GM21360 (cell line): Measurements from ENCODE around the gene EXO1.

Source experiments
- ATAC-seq: cut with Tn5 transposase; IDR thresholded peaks from one replicate; pipeline ENCODE4 v1.9.1; 2021; ENCODE audit warnings: mild to moderate bottlenecking, moderate library complexity; ENCODE audit not compliant: unreplicated experiment

Gene EXO1

GRCh38 chr1:241881440-241881839 lies 33.4 kb downstream of the EXO1 start:
- ATAC-seq, result no peak

DNA sequence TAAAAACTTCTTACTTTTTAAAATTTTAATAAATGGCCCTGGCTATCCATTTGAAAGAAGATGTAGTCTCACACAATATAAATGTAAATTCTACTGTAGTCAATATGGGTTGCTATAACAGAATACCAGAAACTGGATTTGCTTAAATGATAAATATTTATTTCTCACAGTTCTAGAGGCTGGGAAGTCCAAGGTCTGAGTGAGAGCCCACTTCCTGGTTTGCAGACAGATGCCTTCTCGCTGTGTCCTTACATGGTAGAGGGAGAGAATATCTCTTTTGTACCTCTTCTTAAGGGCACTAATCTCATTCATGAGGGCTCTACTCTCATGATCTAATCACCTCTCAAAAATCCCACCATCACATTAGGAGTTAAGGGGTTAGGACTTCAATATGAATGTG lies 35.2 kb downstream of the EXO1 start:
- ATAC-seq, result no peak

GRCh38 chr1:241888232-241888631 lies 40.2 kb downstream of the EXO1 start:
- ATAC-seq, result no peak

DNA sequence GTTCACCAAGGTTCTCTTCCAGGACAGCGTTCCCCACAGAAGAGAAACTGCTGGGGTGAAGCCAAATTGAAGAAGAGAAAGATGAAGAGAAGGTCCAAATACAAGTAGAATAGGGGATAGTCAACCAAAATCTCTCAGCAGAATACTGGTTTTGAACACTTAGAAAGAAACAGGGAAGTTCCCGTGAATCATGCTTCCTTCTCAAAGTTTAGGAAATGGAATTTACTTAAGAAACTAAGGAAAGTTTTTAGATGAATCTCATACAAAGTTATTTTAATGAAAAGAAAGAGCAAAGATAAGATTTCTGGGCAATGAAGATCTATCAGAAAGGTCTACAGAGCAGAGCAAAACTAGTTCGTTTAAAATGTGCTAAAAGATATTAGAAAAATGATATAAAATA lies 43.3 kb downstream of the EXO1 start:
- ATAC-seq, result no peak

GRCh38 chr1:241894016-241894415 lies 46.0 kb downstream of the EXO1 start:
- ATAC-seq, result no peak

DNA sequence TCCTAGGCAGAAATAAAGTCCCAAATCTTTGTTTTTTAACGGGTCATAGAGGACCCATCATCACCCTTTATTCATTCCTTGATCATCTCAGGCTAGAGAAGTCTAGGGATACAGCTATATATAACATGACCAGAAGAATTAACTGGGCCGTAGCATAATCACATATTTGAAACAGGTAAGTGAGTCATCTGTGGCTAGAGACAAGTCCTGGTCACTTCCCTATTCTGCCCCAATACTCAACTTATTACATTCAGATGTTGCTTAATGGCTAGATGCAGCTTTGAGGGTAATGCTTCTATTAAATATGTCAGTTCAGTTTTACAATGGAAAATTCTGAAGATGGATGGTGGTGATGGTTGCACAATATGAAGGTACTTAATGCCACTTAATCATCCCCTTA lies 47.0 kb downstream of the EXO1 start:
- ATAC-seq, result peak; percentile 48

- ATAC-seq, result no peak
Measured at GRCh38 chr1:241896670-241896962, 48.6 kb downstream of the EXO1 start.

DNA sequence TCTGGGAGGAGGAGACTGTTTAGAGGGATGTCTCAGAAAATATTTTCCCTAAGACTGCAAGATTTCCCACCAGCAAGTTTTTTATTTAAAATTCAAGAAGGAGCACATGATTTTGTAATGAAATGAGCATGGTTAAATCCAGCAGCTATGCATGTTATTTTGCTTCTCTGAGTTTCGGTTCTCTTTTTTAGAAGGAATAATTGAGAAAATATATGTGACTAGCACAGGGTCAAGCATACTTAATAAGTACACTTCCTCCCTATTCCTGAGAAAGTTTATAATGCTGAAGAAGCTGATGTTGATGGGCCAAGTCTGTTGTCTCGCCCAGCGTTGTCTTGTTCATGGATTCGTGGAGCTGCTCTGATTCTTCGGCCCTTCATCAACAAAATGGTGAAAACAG lies 51.2 kb downstream of the EXO1 start:
- ATAC-seq, result no peak

- ATAC-seq, result no peak
Measured at GRCh38 chr1:241900381-241900780, 52.4 kb downstream of the EXO1 start.

GRCh38 chr1:241902391-241903065 lies 54.5 kb downstream of the EXO1 start:
- no peak for ATAC-seq

GRCh38 chr1:241916196-241916595 lies 68.2 kb downstream of the EXO1 start:
- no peak for ATAC-seq

GRCh38 chr1:241917487-241917886 lies 69.5 kb downstream of the EXO1 start:
- ATAC-seq, result no peak

GRCh38 chr1:241918879-241919278 lies 70.9 kb downstream of the EXO1 start:
- no peak for ATAC-seq

GRCh38 chr1:241924080-241924808 lies 76.2 kb downstream of the EXO1 start:
- ATAC-seq, result no peak

DNA sequence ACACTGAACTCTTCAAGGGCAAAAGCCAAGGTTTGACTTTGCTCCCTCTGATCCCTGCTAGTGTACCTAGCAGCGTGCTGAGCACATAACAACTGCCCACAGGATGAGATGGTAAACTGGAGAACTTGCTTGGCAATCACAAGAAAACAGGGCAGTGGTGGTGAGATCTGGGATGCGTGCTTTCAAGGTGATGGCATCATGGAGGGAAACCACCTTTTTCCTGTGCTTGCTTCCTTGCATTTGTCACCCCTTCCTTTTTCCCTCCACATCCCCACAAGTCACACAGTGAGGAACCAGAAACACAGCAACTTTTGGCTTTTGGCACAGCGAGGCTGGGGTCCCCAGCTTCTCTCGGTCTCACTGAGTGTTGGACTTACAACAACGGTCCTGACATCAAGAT lies 78.1 kb downstream of the EXO1 start:
- no peak for ATAC-seq

- ATAC-seq, result no peak
Measured at GRCh38 chr1:241927321-241927720, 79.3 kb downstream of the EXO1 start.

DNA sequence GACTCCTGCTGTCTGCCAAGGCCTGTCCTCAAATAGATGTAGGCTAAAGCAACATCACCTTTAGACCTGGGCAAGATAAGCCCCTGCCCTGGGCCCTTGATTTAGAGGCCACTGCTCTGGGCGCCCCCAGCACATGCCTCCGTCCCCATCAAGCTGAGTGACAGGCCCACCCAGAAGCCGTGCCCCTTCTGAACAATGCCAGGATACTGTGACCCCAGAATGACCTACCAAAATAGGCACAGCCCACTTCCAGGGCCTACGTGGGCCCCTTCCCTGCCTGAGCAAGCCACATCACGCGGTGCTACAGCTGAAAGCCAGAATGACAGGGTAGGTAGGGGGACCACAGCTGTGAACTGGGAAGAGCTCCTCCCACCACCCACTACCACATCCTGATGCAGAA lies 84.8 kb downstream of the EXO1 start:
- ATAC-seq, result no peak

- ATAC-seq, result no peak
Measured at GRCh38 chr1:241934201-241934848, 86.3 kb downstream of the EXO1 start.

DNA sequence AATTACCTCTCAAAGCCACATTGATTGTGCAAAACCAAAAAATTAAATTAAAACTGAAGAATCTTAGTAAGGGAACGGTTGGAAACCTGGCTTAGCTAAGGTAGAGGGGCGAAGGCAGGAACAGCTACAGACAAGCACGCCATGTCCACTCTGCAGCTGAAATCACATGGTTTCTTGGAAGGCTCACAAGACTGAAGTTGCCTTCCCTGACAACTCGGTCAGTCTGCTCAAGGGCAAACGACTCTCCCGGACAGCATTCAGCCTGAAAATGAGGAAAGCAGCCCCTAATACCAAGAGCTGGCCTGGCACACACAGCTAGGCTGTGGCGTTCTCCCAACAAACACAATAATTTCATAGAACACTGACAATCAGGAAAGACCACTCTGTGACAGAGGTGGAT lies 86.9 kb downstream of the EXO1 start:
- no peak for ATAC-seq
